DLD1 (cell line): ENCODE measurements around the gene CHST13.
"Not testable (repeated sequence)": the region's sequence is repeated elsewhere in the genome, so short reads cannot be mapped to it uniquely, and the experiment has no call there.

Experiments used
- in situ Hi-C: cut with HindIII; loops from 2 replicates; pipeline ENCODE4 v1.10.0; 2017; ENCODE audit warnings: low sequenced_read_pairs

Gene CHST13

DNA sequence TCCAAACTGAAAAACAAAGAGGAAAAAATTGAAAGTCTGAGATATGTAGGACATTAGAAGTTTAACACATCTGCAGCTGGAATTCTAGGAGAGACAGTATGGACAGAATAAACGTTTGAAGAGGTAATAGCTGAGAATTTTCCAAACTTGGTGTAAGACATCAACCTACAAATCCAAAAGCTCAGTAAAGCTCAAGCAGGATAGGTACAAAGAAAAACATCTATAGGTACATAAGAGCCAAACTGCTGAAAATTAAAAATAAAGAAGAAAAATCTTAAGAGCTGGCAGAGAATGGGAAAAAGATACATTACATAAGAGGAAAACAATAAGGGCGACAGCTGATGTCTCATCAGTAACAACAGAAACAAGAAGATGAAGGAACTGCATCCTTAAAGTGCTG is 57.6 kb downstream of the CHST13 start:
- in situ Hi-C loops = no loop called here

DNA sequence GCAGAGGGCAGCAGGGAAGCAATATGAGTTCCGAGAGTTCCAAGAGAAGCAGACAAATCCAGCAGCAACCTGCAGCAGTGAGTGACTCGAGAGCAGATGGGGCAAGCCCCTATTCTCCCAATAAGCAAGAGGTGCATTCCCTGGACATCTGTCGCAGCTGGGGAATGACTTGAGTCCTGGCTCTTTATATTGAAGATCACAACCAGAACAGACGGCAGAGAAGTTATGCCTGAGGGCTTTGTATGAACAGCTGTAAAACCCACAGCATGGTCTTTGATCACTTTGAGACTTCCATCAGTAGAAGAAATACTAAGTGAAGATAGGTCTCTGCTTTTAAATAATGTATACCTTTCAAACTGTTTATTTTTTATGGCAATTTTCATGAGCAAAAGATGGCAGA is 58.4 kb downstream of the CHST13 start:
- in situ Hi-C loops = no loop called here

DNA sequence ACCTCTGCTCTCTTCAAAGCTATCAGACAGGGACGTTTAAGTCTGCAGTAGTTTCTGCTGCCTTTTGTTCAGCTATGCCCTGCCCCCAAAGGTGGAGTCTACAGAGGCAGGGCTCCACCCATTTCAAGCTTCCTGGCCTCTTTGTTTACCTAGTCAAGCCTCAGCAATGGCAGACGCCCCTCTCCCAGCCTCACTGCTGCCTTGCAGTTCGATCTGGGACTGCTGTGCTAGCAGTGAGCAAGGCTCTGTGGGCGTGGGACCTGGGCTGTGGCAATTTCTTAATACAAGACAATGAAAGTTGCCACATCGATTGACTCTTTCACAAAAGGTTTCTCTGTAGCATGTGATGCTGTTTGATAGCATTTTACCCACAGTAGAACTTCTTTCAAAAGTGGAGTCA is 67.6 kb downstream of the CHST13 start:
- in situ Hi-C loops = not testable (repeated sequence)
